ENCODE measurements around the gene TLE4.
"Not testable (repeated sequence)": the region's sequence is repeated elsewhere in the genome, so short reads cannot be mapped to it uniquely, and the experiment has no call there.

The TLE4 gene

DNA sequence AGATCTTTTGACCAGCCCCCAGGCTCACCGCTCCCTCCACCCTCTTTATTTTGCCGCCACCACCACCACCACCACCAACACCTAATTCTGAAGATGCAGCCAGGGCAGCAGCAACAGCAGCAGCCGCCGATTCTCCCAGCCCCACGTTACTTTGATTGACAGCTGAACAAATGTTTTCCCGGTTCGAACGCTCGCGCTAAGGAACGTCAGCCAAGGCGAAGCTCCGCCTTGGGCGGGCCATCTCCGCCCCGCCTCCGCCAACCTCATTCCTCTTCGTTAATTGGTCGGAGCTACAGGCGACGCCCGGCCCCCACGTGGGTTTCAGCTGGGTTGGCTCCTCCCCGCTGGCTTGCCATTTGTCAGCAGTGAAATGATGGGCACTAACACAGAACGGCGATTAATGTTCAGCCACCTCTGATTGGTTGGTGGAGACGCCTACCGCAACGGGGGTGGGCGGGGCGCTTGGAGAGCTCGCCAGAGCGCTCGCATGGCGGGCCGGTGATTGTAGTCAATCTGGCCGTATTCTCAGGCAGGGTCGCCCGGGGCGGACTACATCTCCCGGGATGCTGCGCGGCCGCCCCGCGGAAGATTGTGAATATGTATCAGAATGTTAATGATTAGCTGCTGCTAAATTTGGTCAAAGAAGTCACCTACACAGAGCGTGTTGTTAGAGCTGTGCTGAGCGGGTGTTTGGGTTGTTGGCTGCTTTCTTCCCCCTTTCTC lies at the start of gene TLE4:
Gene TLE4 (plus strand): TSS at position 657 of the 723 bp plus-strand sequence. CDS start 826 bp downstream, outside the sequence.
- peak; percentile 92 for DNase-seq

DNA sequence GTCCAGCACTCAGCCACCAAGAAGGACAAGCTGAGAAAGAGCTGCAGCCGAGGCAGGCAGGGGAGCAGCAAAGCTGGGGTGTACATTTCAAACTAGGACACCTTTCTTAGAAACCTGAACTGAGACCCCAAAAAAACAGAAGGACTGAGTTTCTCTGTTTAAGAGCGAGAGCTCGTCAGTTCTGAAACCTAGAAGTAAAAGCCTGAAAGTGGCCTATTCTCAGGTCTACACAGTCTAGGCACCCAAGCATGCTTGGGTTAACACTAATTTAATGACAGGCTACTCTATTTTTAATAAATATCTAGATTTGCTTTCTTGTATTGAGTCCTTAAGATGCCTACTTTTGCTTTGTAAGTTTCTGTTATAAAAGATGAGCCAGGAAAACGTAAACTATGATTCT lies 49.0 kb upstream of the TLE4 start:
- DNase-seq, result no peak

DNA sequence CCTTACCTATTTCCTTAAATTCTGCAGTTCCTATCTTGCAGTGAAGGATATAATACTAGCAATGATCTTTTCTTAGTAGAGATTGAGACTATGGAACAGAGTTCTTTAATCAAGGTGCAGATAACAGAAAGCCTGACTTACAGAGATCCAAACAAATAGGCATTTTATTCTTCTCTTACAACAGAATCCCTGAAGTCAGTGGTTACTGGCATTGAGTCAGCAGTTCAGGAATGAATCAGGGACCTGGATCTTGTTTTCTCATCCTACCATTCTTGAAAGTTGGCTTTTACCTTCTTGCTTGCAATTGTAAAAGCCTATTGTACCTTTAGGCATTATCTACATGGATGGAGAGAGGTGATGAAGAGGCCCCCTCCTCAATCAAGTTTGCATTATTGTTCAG lies 47.5 kb upstream of the TLE4 start:
- DNase-seq, result no peak

DNA sequence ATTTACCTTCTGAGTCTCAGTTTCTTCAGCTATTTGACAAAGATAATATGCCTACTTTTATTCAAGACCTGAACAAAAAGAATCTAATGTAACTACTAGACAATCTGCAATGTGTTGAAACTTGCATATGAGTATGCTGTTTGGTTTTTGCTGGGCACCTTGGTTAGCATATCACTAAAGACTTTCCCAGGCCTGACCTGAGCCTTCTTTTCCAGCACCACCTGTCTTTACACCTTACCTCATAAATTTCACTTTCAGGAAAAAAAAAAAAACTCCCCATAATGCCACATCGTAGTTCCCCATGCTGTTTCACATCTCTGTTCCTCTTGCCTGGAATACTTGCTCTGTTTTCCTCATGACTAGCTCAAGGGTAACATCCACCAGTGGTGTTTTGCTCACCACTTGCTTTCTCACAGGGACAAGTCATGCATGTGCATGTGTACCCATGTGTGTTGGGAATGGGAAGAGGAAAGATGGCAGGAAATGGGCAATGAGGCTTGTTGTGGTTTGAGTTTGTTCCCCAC lies 45.6 kb upstream of the TLE4 start:
- no peak for DNase-seq

DNA sequence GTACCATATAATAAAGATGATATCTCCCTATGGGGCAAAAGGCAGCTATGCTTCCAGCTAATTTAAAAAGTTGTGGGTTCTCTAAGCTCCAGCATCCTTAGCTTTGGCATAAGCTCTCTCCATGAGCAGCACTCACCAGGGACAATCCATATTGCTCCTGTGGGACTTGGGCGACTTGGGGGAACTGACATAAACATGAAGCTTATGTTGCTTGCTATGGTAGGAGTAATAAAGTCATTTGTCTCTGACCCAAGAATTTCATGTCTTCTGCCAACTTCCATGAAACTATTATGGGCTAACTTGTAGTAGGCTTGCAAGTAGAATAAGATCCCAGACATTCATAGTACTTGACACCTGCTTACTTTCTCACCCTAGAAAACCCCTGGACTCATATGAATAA lies 36.2 kb upstream of the TLE4 start:
- no peak for DNase-seq

DNA sequence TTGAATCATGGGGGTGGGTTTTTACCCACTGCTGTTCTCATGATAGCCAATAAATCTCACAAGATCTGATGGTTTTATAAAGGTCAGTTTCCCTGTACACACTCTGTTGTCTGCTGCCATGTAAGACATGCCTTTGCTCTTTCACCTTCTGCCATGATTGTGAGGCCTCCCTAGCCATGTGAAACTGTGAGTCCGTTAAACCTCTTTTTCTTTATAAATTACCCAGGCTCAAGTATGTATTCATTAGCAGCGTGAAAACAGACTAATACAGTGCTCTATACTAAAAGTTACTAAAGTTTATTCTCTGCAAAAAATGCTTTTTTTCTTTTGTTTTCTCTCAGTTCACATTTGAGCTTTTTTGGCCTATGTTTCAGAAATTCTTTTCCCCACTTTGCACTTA lies 33.9 kb upstream of the TLE4 start:
- DNase-seq, result no peak

DNA sequence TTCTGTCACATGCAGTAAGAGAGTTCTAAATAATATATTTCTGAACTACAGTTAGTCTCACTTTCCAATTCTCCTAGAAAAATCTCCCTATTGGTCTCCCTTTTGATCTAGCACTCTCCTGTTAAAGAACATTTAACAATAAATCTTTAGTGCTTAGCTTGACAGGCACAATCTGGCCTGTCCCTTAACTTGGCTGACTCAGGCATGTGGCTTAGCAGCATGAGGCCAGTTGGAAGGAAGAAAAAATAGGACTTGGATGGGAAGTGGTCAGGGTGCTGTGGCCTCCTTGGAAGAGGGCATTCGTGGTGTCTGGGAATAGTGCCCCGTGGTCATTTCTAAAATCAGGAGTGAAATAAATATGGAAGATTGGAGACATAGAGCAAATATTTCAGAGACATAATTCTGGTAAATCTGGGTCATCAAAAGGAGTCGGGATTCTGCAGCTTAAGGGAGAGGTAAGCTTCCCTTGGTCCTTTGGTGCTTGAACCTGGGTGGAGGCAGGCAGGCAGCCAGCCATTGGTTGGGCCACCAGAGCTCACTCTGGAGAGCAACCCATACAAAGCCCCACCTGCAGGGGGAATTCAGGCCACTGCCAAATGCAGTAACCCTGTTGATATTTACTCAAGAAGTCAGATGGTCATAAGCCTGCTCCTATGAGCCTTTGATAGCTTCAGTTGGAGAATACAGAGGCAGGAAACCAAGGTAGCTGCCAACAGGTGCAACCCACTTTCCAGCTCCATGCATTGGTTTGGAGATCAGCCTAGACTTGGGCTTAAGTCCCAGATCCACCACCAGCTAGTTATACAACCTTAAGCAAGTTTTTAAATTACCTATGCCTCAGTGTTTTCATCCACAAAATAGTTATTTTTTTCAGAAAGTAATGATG lies 28.8 kb upstream of the TLE4 start:
- DNase-seq, result no peak

DNA sequence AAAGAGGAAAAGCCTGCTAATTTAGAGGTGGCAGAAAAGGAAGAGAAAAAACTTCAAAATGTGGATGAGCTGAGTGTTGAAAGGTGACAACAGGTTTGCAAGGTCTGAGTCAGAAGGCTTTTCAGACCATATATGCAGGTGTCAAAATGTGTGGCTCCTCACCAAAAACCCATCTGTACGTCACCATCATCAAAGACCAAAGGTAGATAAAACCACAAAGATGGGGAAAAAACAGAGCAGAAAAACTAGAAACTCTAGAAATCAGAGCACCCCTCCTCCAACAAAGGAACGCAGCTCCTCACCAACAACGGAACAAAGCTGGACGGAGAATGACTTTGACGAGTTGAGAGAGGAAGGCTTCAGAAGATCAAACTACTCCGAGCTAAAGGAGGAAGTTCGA lies 27.4 kb upstream of the TLE4 start:
- DNase-seq, result not testable (repeated sequence)

DNA sequence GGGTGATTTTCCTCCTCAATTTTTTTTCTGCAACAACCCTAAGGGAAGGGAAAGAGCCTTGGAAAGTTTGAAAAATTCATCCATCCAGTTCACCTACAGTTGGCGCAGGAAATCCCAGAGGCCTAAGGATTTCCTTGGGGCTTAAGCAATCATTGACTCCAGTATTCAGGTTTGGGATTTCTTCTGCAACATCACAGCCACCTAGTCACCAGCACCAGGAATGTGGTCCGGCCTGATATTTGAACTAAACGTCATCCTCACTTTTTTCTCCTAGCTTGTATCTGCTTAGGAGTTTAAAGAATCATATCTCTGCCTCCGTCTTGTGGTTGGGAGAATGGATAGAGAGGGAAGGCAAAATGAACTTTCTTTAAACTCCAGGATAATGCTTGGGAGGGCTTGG lies 20.2 kb upstream of the TLE4 start:
- DNase-seq, result no peak

DNA sequence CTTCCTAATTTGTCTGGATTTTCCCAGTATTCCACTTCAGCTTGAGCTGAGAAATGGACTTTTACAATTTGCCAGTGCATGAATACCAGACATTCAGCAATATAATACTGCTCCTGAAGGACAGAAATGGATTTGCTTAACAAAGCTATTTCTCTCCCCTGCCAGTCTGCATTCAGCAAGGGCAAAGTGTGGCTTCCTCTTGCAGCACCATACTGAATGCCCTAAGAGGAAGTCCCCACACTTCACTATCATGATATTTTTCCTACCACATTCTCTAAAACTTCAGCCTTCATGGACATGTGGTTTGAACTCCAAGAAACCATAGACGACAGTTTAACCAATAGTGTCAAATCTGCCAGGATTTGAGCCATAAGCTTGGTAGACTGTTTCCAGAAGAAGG lies 19.8 kb upstream of the TLE4 start:
- DNase-seq, result no peak

DNA sequence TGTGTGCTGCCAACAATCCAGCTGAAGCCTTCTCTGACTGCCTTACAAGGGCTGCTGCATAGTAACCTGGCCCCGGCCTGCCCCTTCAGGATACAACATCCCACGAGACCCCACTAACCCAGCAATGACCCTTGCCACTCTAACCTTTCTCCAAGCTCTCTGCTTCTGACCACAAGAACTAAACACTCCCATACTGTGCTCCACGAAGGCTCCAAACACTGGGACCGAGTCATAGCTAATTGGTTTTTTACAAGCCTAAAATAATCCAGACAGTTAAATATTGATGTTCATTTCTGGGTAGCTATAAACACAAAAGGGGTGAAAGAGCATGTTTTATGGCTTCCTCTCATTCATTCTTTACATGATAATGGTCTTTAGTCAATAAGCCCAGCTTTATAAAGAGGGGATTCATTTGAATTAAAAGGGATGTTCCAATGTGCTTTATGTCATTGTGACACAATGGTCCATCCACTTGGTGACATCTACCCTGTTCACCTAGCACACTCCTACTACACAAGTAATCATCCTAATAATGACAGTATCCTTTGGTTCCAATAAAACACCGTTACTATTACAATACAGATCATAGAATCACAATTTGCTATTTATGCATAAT lies 16.2 kb upstream of the TLE4 start:
- DNase-seq, result no peak

DNA sequence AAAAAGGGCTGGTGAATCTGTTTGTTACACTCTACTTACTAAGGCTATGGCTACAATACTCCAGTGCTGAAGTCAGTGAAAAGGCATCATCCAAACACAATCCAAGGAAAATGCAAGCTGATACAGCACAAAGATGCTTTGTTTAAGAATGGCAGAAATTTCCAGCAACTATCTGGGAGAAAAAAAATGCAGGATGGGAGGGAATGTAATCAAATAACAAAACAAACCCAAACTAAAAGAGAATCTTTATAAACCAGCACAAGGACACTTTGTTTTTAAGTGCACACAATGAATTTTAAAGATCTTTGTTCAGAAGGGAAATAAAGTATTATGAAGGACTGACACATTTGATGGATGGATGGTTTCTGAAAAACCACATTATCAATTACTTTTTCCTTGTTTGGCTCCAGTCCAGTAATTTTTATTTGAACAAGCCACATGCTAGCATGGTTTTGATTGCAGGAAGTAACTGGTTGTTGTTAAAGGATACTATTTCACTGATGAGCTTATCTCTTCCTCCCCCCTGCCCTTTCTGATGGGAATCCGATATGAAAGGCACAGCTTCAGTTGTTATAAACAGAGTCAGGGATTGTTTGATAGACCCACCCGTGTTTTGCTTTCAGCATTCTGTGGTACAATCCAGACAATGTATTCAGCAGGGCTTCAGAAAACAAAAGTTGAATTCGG lies 12.1 kb upstream of the TLE4 start:
- no peak for DNase-seq

DNA sequence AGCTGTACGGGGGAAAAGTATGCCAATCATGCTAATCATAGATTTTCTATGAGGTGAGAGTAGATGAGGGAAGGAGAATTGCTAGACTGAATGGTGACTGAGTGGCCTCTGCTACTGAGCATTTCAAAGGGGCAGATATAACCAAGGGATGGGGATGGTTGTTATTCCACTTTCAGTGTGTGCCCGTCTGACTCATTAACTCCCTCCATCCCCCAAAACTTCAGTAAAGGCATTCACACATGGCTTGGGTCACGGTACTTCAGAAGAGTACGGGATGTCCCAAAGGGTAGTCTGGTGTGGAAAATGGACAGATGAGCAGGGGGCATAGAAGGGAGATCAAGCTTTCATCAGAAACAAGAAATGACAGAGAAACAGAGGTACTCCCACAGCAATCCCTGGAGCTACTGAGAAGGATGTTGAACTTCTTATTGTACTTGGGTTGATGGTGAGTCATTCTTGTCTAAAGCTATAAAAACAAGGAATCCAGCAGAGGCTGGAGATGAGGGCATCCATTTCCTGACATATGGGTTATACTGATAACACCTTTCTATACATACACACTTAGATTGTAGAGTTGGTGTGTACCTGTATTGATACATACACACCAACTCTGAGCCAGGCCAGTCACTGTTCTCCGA lies 8.9 kb upstream of the TLE4 start:
- no peak for DNase-seq

DNA sequence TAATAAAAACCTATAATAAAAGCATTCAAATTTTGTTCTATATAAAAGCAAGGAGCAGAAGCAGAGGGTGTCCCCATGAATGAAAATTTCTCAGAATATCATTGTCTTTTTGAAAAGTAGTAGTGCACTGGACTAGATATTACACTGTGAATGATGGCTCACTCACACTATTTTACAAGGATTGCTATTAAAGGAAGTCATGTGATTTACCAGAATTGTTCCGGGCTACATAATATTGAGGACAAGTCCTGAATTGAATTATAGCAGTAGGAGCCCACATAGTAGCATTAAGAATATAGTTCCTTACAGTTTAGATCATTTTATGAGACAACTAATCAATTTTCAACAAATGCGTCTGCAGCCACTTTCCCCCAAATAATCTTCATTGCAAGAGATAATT lies 7.7 kb upstream of the TLE4 start:
- no peak for DNase-seq

DNA sequence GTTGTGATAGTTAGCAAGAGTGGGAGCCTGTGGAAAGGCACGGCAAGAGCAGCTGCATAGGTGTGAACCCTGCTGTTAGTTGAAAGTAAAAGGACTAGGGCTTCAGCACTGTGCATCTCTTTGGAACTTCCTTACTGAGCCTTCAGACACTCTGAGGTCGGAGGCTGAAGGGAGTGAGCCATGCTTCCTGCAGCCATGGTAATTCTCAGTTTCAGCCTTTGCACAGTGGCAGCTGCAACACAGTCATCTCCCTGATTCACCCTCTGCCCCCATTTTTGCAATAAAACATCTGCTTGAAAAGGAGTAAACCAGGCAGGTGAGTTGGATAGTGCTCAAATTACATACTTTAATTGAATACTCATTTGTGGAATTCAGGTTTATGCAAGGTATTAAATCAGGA lies 6.5 kb upstream of the TLE4 start:
- no peak for DNase-seq

DNA sequence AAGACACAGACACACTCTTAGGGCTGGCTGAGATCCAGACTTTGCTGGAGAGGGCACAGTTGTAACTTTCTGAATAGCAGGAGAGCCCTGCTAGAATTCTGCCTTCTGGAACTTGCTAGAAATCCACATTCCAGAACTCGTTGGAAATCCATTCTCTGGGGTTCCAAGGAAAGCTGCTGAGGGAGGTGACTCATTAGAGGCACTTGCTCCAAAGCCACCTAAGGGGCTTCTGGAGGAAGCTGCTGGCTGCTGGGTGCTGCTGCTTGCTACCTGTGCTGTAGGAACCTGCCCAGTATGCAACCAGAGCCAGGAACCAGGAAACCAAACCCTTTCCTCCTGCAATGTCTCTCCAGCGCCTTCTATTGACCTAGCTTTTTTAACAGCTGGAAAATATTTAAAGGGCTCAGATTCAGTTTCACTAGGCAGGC lies 4.1 kb upstream of the TLE4 start:
- DNase-seq, result no peak

DNA sequence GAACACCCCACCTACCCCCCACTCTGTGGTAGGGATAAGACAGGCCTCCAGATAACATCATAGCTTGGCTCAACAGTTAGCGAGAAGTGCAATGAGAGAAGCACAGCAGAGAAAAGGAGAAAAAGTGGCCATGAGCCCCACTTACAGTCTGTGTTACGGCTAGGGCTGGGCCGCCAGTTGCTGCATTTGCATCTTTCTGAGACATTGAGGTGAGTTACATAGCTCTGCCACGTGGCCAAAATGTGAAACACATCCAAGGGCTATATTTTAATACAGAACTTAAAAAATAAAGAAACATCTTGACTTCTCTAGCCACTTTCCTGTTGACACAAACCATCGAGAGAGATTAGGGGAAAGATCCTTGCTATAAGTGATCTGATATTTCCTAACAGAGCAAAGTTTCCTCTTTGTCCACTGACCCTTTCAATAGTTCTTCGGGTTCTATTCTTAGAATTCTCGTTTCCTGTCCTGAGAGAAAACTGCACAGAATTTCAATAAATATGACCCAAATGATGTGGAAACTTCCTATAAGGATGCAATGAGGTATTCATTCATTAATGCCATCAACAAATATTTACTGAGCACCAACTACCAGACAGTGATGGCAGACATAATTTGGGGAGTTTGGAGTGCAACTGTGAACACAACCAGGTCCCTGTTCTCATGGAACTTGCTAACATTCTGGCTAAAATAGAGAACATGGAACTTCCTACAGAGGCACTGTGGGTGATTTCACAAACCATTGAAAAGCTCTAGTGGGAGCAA lies 3.2 kb upstream of the TLE4 start:
- DNase-seq, result no peak

DNA sequence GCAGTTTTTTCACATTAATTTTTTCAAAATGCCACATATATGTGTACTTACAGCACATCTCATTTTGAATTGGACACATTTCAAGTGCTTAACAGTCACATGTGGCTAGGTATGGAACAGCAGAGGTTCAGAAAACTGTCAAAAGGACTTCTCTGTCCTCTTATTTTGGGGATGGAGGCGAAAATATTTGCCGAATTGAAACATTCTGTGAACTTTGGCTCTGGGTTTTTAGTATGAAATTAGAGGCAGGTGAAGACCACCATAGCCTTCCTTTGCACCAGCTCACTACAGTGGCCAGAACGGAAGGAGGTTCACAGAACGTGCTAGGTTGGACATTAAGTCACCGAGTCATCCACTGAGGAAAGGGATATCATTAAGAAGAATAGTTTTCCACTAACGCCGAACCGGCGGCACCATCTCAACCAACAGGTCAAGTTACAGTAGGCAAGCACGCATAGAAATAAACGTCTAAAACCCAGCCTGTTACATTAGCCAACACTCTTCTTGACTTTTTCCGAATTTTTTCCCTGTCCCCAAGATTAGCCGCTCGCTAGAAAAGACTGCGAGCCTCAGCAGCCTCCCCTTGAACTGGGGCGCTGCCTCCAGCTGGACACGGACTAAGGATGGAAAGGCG lies 1.8 kb upstream of the TLE4 start:
- no peak for DNase-seq

DNA sequence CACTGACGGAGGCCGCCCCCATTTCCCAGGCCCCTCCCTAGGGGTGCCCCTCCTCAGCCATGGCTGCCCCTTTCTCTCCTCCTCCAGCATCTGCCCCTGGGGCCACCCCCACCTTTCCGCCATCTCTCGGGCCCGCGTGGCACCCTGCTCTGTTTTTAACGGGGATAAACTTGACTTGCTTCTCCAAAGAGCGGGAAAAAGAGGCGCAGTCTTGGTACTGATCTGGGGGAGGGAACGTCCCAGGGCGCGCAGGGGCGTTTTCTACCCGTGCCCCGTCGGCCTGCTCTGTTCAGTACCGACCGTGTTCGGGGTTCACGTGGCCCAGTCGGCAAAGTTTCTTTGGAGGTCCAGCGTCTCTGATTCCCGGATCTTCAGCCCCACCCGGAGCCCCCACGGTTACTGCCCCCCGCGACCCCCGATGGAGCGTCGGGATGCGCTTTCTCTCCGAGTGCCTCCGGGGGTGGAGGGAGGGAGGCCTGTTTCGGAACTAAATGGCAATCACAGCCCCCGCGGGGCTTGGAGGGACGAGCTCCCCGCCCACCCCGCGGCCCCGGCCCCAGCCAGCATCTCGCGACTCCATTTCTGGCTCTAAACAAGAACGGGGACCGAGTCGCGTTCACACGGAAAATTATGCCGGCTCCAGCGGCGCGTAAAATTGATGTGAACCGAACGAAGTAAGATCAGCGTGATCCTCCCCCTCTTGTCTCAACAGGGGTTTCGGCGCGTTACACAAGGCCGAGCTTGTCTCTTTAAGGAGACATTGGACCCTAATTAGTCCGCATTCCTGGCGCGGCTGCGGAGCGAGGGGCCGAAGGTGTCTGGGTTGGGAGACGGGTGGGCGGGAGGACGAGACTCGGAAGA lies 1.1 kb upstream of the TLE4 start:
- peak; percentile 39 for DNase-seq

DNA sequence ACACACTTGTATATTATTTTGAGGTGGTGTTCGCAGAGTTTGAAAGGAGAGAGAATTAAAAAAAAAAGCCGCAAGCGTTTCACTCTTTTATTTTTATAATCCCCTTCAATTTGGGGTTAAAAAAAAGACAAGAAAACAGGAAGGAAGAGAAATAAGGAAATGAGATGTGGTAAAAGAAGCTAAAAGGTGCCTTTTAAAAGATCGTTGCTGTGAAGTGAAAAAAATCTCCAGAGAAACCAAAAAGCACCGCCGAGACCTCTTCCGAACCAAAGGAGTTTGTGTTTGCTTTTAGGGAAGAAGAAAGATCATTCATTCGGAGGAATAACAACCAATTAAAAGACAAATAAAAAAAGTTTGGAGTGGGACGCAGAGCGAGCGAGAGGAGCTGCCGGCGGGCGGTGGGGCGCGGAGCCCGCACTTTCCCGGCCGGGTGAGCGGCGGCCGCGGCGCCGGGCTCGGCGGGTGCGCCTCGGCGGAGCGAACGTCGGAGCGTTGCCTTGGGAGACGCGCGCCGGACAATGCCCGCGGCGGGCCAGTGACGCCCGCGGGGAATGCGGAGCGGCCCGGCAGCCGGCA lies 355 bp downstream of the TLE4 start:
- no peak for DNase-seq
